Neural progenitor cell (in vitro differentiated cells): ENCODE data around the gene MIGA1. TPM values are rescaled to one million over a fixed set of nuclear protein-coding genes. Genes with fewer than 3 reads are reported as not detected.

Experiments
- DNase-seq: peaks from one replicate; pipeline ENCODE4 v3.0.0-alpha.2; 2016; ENCODE audit warnings: low spot score
- H2AFZ ChIP-seq: fragments of 200-600 bp; sonication (generic); replicated peaks from 2 replicates; pipeline ENCODE4 v1.6.1; 2016; ENCODE audit warnings: antibody characterized with exemption
- H3F3A ChIP-seq: fragments of 200-600 bp; sonication (generic); 2 replicates; pipeline ENCODE4 v1.6.1; 2016; ENCODE audit warnings: antibody characterized with exemption, low read depth
- H3K27ac ChIP-seq: fragments of 200-600 bp; sonication (generic); 2 replicates; pipeline ENCODE4 v1.5.1; 2016; ENCODE audit warnings: mild to moderate bottlenecking
- H3K27me3 ChIP-seq: fragments of 200-600 bp; sonication (generic); 2 replicates; pipeline ENCODE4 v1.6.1; 2016; ENCODE audit warnings: mild to moderate bottlenecking, moderate library complexity
- H3K36me3 ChIP-seq: fragments of 200-600 bp; sonication (generic); 2 replicates; pipeline ENCODE4 v1.5.1; 2016
- H3K4me1 ChIP-seq: fragments of 200-600 bp; sonication (generic); 2 replicates; pipeline ENCODE4 v1.6.1; 2016; ENCODE audit warnings: mixed run types
- H3K4me2 ChIP-seq: fragments of 200-600 bp; sonication (generic); 2 replicates; pipeline ENCODE4 v1.6.1; 2016
- H3K4me3 ChIP-seq: fragments of 200-600 bp; sonication (generic); 2 replicates; pipeline ENCODE4 v1.5.1; 2016
- H3K79me2 ChIP-seq: fragments of 200-600 bp; sonication (generic); 2 replicates; pipeline ENCODE4 v1.6.1; 2016; ENCODE audit warnings: low read depth
- H3K9ac ChIP-seq: fragments of 200-600 bp; sonication (generic); 2 replicates; pipeline ENCODE4 v1.6.1; 2016
- H3K9me3 ChIP-seq: fragments of 200-600 bp; sonication (generic); 2 replicates; pipeline ENCODE4 v1.5.1; 2016; ENCODE audit warnings: low read depth
- H4K20me1 ChIP-seq: fragments of 200-600 bp; sonication (generic); 2 replicates; pipeline ENCODE4 v1.6.1; 2016; ENCODE audit warnings: low read depth
- H3K27ac Mint-ChIP-seq: 3 replicates; pipeline ENCODE4 v1.8.0; 2021; ENCODE audit warnings: mixed read lengths
- H3K27me3 Mint-ChIP-seq: 2 replicates; pipeline ENCODE4 v1.8.0; 2022; ENCODE audit warnings: low read depth, mild to moderate bottlenecking, inconsistent platforms, moderate library complexity, mixed read lengths; ENCODE audit not compliant: insufficient read depth
- H3K36me3 Mint-ChIP-seq: 3 replicates; pipeline ENCODE4 v1.8.0; 2021; ENCODE audit warnings: mixed read lengths
- H3K4me1 Mint-ChIP-seq: 3 replicates; pipeline ENCODE4 v1.8.0; 2021; ENCODE audit warnings: mixed read lengths
- H3K4me3 Mint-ChIP-seq: 3 replicates; pipeline ENCODE4 v1.8.0; 2021; ENCODE audit warnings: mild to moderate bottlenecking, moderate library complexity, mixed read lengths
- H3K9me3 Mint-ChIP-seq: 3 replicates; pipeline ENCODE4 v1.8.0; 2020; ENCODE audit warnings: mixed read lengths
- CTCF ChIP-seq: fragments of 200-600 bp; sonication (generic); IDR thresholded peaks from 2 replicates; pipeline ENCODE4 v1.5.1; 2017; ENCODE audit warnings: antibody characterized with exemption, mild to moderate bottlenecking
- EZH2 ChIP-seq: fragments of 200-600 bp; sonication (generic); IDR thresholded peaks from 2 replicates; pipeline ENCODE4 v1.6.1; 2017; ENCODE audit warnings: antibody characterized with exemption, mild to moderate bottlenecking, moderate library complexity
- EZH2phosphoT487 ChIP-seq: fragments of 200-600 bp; sonication (generic); IDR thresholded peaks from 2 replicates; pipeline ENCODE4 v1.6.1; 2017; ENCODE audit warnings: antibody characterized with exemption
- total RNA-seq: library from RNA; depleted of rRNA; stranded (reverse); fragments of >200 nt; gene quantifications from 2 replicates; pipeline ENCODE4 v1.2.3, GENCODE V29; 2015; ENCODE audit warnings: low replicate concordance

MIGA1 gene
- total RNA-seq, 1 donor from 2014 or later, result 12.6 TPM

- no peak overlapping the region for H3K4me3 Mint-ChIP-seq
- no peaks in the 10 kb centered on the region for H3K4me1 Mint-ChIP-seq
- Histone ChIP-seq H3K27me3 (no peaks in the 10 kb centered on the region), H3K9ac (no peak overlapping the region), H4K20me1 (no peaks in the 10 kb centered on the region), H3K4me1 (no peaks in the 10 kb centered on the region), H3K4me2 (no peak overlapping the region), H3K79me2 (no peaks in the 10 kb centered on the region), H3F3A (no peaks in the 10 kb centered on the region), H3K36me3 (no peaks in the 10 kb centered on the region), H3K4me3 (no peak overlapping the region), H3K9me3 (no peaks in the 10 kb centered on the region), H2AFZ (no peak overlapping the region), H3K27ac (no peak overlapping the region)
- H3K36me3 Mint-ChIP-seq, result peaks cover 2% of the 10 kb centered on the region
- no peak for TF ChIP-seq EZH2phosphoT487
- TF ChIP-seq CTCF, result no peak
- TF ChIP-seq EZH2, result no peak
- DNase-seq, result no peak
- H3K9me3 Mint-ChIP-seq, result no peaks in the 10 kb centered on the region
- H3K27me3 Mint-ChIP-seq, result no peaks in the 10 kb centered on the region
- H3K27ac Mint-ChIP-seq, result no peak overlapping the region
These were observed 95.5 kb downstream of the MIGA1 start for GRCh38 chr1:77874804-77875445.

- Histone ChIP-seq H3K9me3 (no peaks in the 10 kb centered on the region), H3K27ac (no peak overlapping the region), H3K4me3 (no peak overlapping the region), H2AFZ (no peak overlapping the region), H3K4me2 (no peak overlapping the region), H3K36me3 (no peaks in the 10 kb centered on the region), H3K79me2 (no peaks in the 10 kb centered on the region), H3F3A (peaks cover 3% of the 10 kb centered on the region), H3K27me3 (no peaks in the 10 kb centered on the region), H4K20me1 (no peaks in the 10 kb centered on the region), H3K9ac (no peak overlapping the region), H3K4me1 (no peaks in the 10 kb centered on the region)
- H3K4me1 Mint-ChIP-seq, result no peaks in the 10 kb centered on the region
- no peak overlapping the region for H3K4me3 Mint-ChIP-seq
- H3K27ac Mint-ChIP-seq, result no peak overlapping the region
- no peak for TF ChIP-seq EZH2phosphoT487
- no peak for TF ChIP-seq EZH2
- no peak for TF ChIP-seq CTCF
- peaks cover 2% of the 10 kb centered on the region for H3K36me3 Mint-ChIP-seq
- DNase-seq, result no peak
- no peaks in the 10 kb centered on the region for H3K9me3 Mint-ChIP-seq
- peaks cover 3% of the 10 kb centered on the region for H3K27me3 Mint-ChIP-seq
These were observed 97.4 kb downstream of the MIGA1 start for GRCh38 chr1:77876884-77877283.

GRCh38 chr1:77881061-77881460 lies 101.6 kb downstream of the MIGA1 start:
- no peaks in the 10 kb centered on the region for H3K27me3 ChIP-seq

More at GRCh38 chr1:77881061-77881460, 101.6 kb downstream of the MIGA1 start:
- H3K27me3 Mint-ChIP-seq, result peaks cover 5% of the 10 kb centered on the region
- H3K36me3 ChIP-seq, result no peaks in the 10 kb centered on the region
- peaks cover 3% of the 10 kb centered on the region for H3F3A ChIP-seq
- DNase-seq, result no peak
- TF ChIP-seq EZH2phosphoT487 (no peak), CTCF (no peak), EZH2 (no peak)
- no peak overlapping the region for H2AFZ ChIP-seq
- H3K27ac ChIP-seq, result no peak overlapping the region
- H3K4me1 ChIP-seq, result no peaks in the 10 kb centered on the region
- no peak overlapping the region for H3K27ac Mint-ChIP-seq
- no peaks in the 10 kb centered on the region for H3K9me3 ChIP-seq
- no peaks in the 10 kb centered on the region for H3K79me2 ChIP-seq
- H4K20me1 ChIP-seq, result no peaks in the 10 kb centered on the region
- H3K36me3 Mint-ChIP-seq, result peaks cover 2% of the 10 kb centered on the region
- H3K4me3 Mint-ChIP-seq, result no peak overlapping the region
- no peak overlapping the region for H3K4me3 ChIP-seq
- no peak overlapping the region for H3K9ac ChIP-seq
- H3K9me3 Mint-ChIP-seq, result no peaks in the 10 kb centered on the region
- no peak overlapping the region for H3K4me2 ChIP-seq
- H3K4me1 Mint-ChIP-seq, result no peaks in the 10 kb centered on the region
